PFSK-1 (cell line): ENCODE results near the gene ACP1.

Experiments
- FOXP2 ChIP-seq: optimal IDR thresholded peaks from 2 replicates; pipeline ENCODE3; 2011; ENCODE audit warnings: borderline replicate concordance, control low read depth, inconsistent platforms; ENCODE audit not compliant: insufficient read depth; ENCODE audit errors: extremely low read length, extremely low read depth
- POLR2AphosphoS5 ChIP-seq: IDR thresholded peaks from 2 replicates; pipeline ENCODE4 v1.6.1; 2012; ENCODE audit warnings: low read depth, mild to moderate bottlenecking, control low read depth, low read length, moderate library complexity
- SIN3A ChIP-seq: IDR thresholded peaks from 2 replicates; pipeline ENCODE4 v1.6.1; 2012; ENCODE audit warnings: mild to moderate bottlenecking, low read length, moderate library complexity, borderline replicate concordance; ENCODE audit not compliant: insufficient read depth
- TAF1 ChIP-seq: IDR thresholded peaks from 2 replicates; pipeline ENCODE4 v1.6.1; 2012; ENCODE audit warnings: low read length, control low read depth, borderline replicate concordance; ENCODE audit not compliant: insufficient read depth
- TF ChIP-seq, protein P1 (sequence below), 2 experiments: IDR thresholded peaks; 2 replicates each; pipeline versions ENCODE4 v1.6.1 to v1.8.0; 2011 to 2012; ENCODE audit warnings: low read depth in 2 of 2, low read length in 2 of 2, control low read depth in 1 of 2, inconsistent platforms in 1 of 2, mild to moderate bottlenecking in 1 of 2, moderate library complexity in 1 of 2; ENCODE audit not compliant: insufficient read depth in 1 of 2

ACP1 gene

DNA sequence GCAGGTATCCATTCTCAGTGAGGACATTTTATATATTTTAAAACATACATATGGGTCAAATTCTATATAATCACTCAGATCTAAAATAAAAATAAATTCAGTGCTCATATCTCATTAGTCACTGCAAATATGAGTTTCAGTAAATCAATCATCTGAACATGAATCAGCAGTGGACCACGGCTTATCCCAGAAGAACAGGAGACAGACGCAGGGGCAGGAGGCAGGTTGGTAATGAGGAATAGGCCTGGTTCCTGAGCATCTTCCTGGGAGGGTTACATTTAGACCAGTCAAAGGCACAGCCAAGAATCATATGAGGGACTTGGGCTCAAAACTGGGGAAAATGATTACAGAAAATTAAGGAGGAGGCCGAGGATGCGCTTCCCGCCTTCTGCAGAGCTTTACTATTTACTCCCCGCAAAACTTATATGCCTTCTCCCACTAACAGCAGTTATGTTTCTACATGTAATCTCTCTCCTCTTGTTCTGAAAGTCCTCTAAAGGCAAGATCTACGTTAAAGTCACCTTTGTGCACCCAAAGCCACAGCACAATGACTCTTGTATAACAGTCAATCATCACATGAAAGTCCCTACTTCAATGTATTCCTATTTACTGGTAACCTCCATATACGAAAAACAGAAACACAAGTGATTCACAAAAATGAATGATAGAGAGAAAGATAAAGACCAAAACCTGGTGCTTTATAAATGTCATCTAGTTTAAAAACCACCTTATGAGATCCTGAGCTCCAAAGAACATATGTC lies 36.0 kb upstream of the ACP1 start:
- TF ChIP-seq FOXP2 (no peak), POLR2AphosphoS5 (no peak), SIN3A (no peak), TAF1 (no peak)
- TF ChIP-seq, protein P1, sequence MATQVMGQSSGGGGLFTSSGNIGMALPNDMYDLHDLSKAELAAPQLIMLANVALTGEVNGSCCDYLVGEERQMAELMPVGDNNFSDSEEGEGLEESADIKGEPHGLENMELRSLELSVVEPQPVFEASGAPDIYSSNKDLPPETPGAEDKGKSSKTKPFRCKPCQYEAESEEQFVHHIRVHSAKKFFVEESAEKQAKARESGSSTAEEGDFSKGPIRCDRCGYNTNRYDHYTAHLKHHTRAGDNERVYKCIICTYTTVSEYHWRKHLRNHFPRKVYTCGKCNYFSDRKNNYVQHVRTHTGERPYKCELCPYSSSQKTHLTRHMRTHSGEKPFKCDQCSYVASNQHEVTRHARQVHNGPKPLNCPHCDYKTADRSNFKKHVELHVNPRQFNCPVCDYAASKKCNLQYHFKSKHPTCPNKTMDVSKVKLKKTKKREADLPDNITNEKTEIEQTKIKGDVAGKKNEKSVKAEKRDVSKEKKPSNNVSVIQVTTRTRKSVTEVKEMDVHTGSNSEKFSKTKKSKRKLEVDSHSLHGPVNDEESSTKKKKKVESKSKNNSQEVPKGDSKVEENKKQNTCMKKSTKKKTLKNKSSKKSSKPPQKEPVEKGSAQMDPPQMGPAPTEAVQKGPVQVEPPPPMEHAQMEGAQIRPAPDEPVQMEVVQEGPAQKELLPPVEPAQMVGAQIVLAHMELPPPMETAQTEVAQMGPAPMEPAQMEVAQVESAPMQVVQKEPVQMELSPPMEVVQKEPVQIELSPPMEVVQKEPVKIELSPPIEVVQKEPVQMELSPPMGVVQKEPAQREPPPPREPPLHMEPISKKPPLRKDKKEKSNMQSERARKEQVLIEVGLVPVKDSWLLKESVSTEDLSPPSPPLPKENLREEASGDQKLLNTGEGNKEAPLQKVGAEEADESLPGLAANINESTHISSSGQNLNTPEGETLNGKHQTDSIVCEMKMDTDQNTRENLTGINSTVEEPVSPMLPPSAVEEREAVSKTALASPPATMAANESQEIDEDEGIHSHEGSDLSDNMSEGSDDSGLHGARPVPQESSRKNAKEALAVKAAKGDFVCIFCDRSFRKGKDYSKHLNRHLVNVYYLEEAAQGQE (IDR thresholded peaks at IDR 0.05; ENCODE audit: insufficient read depth in 1 of 2, low read depth in 2 of 2, low read length in 2 of 2), result no peak

DNA sequence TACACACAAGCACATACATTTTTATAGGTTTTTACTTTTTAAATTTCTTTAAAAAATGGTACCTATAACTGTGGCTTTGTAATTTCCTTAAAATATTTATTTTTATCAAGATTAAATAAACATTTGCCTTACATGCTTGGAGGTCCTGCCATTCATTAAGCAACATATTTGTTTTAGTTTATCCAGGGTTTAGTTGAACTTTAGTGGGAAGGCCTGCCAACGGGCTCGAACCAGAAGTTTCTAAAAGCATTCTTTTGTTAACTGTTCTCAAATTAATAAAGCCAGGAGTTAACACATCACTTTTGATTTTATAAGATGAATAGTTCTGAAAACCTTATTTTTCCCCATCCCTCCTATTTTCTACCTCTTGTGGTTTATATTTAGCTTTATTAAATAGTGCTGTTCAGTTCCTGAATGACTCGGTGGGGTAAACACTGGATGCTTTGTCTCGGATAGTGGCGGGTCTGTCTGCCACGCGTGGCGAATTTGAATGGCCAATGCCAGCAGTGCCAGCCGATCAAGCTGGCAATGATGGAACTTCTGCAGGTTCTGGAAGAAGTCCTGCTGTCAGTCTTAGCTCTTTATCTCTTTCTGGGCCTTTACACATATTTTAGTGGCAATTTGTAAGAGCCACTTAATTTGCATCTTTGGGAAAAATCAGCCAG lies 33.1 kb upstream of the ACP1 start:
- no peak for TF ChIP-seq FOXP2
- no peak for TF ChIP-seq TAF1
- no peak for TF ChIP-seq SIN3A
- no peak for TF ChIP-seq POLR2AphosphoS5
- TF ChIP-seq, protein P1 (IDR thresholded peaks at IDR 0.05; ENCODE audit: insufficient read depth in 1 of 2, low read depth in 2 of 2, low read length in 2 of 2), result no peak

DNA sequence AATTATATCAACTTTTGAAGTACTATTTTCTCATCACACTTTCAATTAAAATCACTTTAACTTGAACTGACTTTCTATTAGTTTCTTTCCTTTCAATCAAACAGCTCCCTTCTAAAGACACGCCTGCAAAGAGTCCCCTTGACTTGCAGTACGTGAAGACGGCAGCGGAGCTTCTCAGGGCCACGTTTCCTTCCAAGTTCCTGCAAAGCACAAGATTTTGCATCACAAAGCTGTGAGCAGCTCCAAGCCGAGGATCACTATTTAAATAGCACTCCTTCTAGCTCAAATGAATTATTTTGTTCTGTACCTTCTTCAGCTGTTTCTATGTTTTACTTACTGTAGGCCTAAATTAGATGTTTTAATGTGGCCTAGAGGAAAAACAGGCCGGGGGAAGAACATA lies 31.7 kb upstream of the ACP1 start:
- TF ChIP-seq SIN3A (no peak), POLR2AphosphoS5 (no peak), FOXP2 (no peak), TAF1 (no peak)
- TF ChIP-seq, protein P1 (IDR thresholded peaks at IDR 0.05; ENCODE audit: insufficient read depth in 1 of 2, low read depth in 2 of 2, low read length in 2 of 2), result no peak

DNA sequence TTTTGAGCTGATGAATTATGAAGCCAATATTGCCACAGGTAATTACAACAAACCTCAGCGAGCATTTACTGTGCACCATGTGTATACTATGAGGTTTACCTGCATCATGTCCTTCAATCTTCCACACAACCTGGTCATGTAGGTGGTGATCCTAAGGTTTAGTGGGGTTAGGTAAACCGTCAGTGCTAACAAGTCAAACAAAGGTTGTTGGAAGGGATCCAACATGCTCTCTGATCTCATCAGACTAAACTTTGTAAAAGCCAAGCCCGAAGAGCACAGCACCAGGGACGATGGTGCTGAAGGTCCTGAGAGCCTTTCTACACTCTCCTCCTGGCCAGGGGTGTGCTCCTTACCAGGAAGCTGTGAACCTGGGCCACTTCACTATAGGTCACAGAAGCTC lies 30.3 kb upstream of the ACP1 start:
- no peak for TF ChIP-seq POLR2AphosphoS5
- no peak for TF ChIP-seq FOXP2
- no peak for TF ChIP-seq SIN3A
- TF ChIP-seq, protein P1 (IDR thresholded peaks at IDR 0.05; ENCODE audit: insufficient read depth in 1 of 2, low read depth in 2 of 2, low read length in 2 of 2), result no peak
- TF ChIP-seq TAF1, result no peak
